H1 (cell line): ENCODE results near the gene BEST1. TPM values are rescaled to one million over a fixed set of nuclear protein-coding genes. Genes with fewer than 3 reads are reported as not detected.

Experiments
- ATF2 ChIP-seq: IDR thresholded peaks from 2 replicates; pipeline ENCODE4 v1.6.1; 2012; ENCODE audit warnings: low read length, inconsistent platforms
- BRCA1 ChIP-seq: IDR thresholded peaks from 2 replicates; pipeline ENCODE4 v1.6.1; 2012; ENCODE audit warnings: low read depth, low read length, improper control_type of control experiment
- CHD2 ChIP-seq: IDR thresholded peaks from 2 replicates; pipeline ENCODE4 v1.6.1; 2012; ENCODE audit warnings: low read length, improper control_type of control experiment
- CHD7 ChIP-seq: fragments of 300-600 bp; sonication (generic); IDR thresholded peaks from 2 replicates; pipeline ENCODE4 v1.7.1; 2012; ENCODE audit warnings: low read length, moderate library complexity, mild to moderate bottlenecking, inconsistent platforms; ENCODE audit not compliant: insufficient replicate concordance
- CREB1 ChIP-seq: IDR thresholded peaks from 2 replicates; pipeline ENCODE4 v1.6.1; 2012; ENCODE audit warnings: inconsistent platforms
- EGR1 ChIP-seq: IDR thresholded peaks from 2 replicates; pipeline ENCODE4 v1.6.1; 2011; ENCODE audit warnings: low read depth, low read length, borderline replicate concordance
- GABPA ChIP-seq: IDR thresholded peaks from 2 replicates; pipeline ENCODE4 v1.6.1; 2011; ENCODE audit warnings: mild to moderate bottlenecking, low read length, moderate library complexity, borderline replicate concordance; ENCODE audit not compliant: insufficient read depth
- GTF2F1 ChIP-seq: IDR thresholded peaks from 2 replicates; pipeline ENCODE4 v1.6.1; 2012; ENCODE audit warnings: low read depth, low read length, improper control_type of control experiment, borderline replicate concordance
- POLR2A ChIP-seq, 2 experiments: IDR thresholded peaks; 1 replicate in 1 of 2; 2 replicates in 1 of 2; pipeline ENCODE4 v1.6.1; 2011; ENCODE audit warnings: low read depth in 2 of 2, low read length in 2 of 2, mild to moderate bottlenecking in 2 of 2; ENCODE audit errors: control extremely low read depth in 1 of 2
- polyA plus RNA-seq, 7 experiments: library from polyadenylated mRNA; depleted of rRNA in 3 of 7; stranded (reverse) in 5 of 7; unstranded in 2 of 7; fragments of >200 nt in 5 of 7; fragments of 200-250 nt in 2 of 7; gene quantifications; 1 replicate in 5 of 7; 2 replicates in 1 of 7; 4 replicates in 1 of 7; pipeline versions ENCODE4 v1.2.1 to v1.2.3, GENCODE V29; 2011 to 2013; ENCODE audit warnings: missing spikeins in 2 of 7, mixed read lengths in 2 of 7
- total RNA-seq: library from RNA; stranded (reverse); fragmentation: NEBNext Ultra II Directional; extraction: Animal tissue kit (Norgen Biotek cat#: 25700); gene quantifications from 2 replicates; pipeline ENCODE4 v1.2.1, GENCODE V29; 2021

Gene BEST1
- total and polyA plus RNA-seq, 2 of the 8 experiments (the other 6 are each of a cell fraction or from before 2014, with no cell fraction given) = 0.22 to 0.62 TPM

DNA sequence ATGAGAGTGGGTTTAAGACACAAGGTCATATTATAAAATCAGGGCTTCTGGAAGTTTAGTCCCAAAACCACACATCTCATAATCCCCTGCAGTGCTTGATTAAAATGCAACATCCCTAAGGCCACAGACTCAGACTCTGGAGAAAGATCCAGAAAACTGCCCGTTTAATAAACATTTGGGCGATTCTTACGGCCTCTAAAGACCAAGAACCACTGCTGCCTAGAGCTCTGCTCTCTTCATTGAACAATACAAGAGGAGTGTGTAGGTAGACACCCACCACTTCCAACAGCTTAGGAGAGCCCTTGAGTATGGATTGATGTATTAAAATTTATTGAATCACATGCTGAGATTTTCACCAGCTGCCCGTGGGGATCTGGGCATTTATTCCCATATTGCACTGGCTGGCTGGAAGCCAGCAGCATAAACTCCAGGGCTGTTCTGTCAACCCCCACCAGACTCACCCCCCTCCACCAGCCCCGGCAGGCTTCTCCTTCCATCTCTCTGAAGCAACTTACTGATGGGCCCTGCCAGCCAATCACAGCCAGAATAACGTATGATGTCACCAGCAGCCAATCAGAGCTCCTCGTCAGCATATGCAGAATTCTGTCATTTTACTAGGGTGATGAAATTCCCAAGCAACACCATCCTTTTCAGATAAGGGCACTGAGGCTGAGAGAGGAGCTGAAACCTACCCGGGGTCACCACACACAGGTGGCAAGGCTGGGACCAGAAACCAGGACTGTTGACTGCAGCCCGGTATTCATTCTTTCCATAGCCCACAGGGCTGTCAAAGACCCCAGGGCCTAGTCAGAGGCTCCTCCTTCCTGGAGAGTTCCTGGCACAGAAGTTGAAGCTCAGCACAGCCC, 749 bp upstream of the BEST1 start (continued):
- TF ChIP-seq CHD7 = no peak
- TF ChIP-seq ATF2 = peak; percentile 99
- TF ChIP-seq GABPA = no peak
- no peak for TF ChIP-seq CHD2
- TF ChIP-seq POLR2A (IDR thresholded peaks at IDR 0.05; ENCODE audit: control extremely low read depth in 1 of 2, low read depth in 2 of 2, low read length in 2 of 2) = peak in 1 of 2 experiments; percentile 38; a peak in 1 of 3 replicates
- no peak for TF ChIP-seq BRCA1
- TF ChIP-seq GTF2F1 = no peak
- TF ChIP-seq EGR1 = no peak
- TF ChIP-seq CREB1 = no peak
